ENCODE results near the gene ARHGAP15. TPM values are rescaled to one million over a fixed set of nuclear protein-coding genes. Genes with fewer than 3 reads are reported as not detected.

The ARHGAP15 gene
- total and polyA plus RNA-seq, 9 donors = 1.5 to 10.0 (median 2.6) TPM

DNA sequence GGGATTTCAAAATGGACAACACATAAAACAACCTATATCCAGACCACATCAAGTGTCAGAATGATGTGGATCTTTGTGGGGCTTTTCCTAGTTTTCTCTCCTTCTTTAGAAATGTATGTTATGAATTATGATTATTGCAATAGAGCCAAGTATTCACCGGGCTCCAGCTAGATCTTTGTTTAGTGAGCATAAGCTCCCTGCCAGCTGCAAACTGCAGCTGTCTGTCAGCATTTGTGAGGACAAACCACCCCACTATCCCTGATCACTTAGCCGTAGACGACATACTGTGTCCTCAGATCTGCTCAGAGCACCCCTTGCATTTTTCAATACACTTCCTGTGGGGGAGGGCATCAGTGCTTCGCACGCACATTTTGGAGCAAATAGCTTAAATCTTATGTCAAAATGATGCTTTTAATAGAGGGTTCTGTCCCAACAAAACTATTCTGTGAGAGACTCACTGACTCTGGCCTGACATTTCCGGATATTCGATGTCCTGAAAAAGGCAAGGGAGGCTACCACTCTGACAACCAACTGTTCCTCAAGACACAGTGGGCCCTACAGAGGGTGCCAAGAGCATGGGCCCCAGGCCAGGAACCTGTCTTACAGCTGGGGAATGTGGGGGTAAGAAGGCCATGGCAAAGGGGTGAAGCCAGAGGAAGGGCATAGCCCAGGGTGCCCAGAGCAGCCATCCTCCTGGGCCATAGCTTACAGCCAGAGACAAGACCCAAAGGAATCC, 346.0 kb downstream of the ARHGAP15 start:
- TF ChIP-seq POLR2A (IDR thresholded peaks at IDR 0.05) = no peak
- TF ChIP-seq, protein P1, sequence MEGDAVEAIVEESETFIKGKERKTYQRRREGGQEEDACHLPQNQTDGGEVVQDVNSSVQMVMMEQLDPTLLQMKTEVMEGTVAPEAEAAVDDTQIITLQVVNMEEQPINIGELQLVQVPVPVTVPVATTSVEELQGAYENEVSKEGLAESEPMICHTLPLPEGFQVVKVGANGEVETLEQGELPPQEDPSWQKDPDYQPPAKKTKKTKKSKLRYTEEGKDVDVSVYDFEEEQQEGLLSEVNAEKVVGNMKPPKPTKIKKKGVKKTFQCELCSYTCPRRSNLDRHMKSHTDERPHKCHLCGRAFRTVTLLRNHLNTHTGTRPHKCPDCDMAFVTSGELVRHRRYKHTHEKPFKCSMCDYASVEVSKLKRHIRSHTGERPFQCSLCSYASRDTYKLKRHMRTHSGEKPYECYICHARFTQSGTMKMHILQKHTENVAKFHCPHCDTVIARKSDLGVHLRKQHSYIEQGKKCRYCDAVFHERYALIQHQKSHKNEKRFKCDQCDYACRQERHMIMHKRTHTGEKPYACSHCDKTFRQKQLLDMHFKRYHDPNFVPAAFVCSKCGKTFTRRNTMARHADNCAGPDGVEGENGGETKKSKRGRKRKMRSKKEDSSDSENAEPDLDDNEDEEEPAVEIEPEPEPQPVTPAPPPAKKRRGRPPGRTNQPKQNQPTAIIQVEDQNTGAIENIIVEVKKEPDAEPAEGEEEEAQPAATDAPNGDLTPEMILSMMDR (IDR thresholded peaks at IDR 0.05) = no peak
- no peak for TF ChIP-seq EP300 (IDR thresholded peaks at IDR 0.05)
- H3K27me3 ChIP-seq = no peaks in the 10 kb centered on the region
- intact Hi-C loops (cut with DNase I) = no loop called here
- H3K9me3 ChIP-seq = no peaks in the 10 kb centered on the region
- no peak for DNase-seq
- WGBS, 3 donors = 63 to 84% (median 74%) methylated on average over 7 of the region's 7 CpGs
- H3K4me3 ChIP-seq = no peak overlapping the region
- no peaks in the 10 kb centered on the region for H3K4me1 ChIP-seq (ENCODE audit: insufficient read depth)
- H3K36me3 ChIP-seq = no peaks in the 10 kb centered on the region
- H3K27ac ChIP-seq = no peak overlapping the region

DNA sequence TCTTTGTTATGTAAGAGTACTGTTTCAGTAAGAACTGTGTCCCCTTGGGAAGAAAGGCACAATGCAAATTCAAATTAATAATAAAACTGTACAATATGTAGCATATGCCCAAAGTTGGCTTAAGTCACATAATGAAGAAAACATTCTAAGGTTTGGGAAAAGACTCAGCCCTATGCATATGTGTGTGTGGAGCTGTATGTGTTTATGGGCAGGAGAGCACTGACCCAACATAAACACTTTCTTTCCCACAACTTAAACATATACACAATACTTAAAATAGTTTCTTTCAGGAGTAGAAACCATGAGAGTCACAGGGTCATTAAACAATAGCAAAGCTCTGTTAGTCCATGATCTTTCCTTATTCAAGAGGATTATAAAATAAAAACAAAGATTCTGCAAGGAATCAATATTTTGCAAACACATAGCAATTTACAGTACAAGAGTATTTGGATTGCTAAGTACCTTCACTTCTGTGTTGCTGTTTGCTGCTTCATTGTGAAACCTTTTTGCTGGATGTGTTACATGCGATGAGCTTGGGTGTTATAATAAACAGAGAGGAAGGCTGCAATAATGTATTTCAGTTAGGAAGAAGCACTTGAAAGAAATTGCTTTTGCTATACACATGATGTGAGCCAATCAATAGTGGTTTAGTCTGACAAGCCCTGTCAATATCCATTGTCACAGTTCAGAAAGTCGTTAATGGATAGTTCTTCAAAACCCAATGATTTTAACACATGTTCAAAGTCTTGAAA, 347.3 kb downstream of the ARHGAP15 start:
- intact Hi-C loops (cut with DNase I) = no loop called here
- Histone ChIP-seq H3K9me3 (no peaks in the 10 kb centered on the region), H3K27me3 (no peaks in the 10 kb centered on the region), H3K27ac (no peak overlapping the region), H3K4me1 (ENCODE audit: insufficient read depth) (peaks cover 1% of the 10 kb centered on the region), H3K4me3 (no peak overlapping the region), H3K36me3 (no peaks in the 10 kb centered on the region)
- no peak for TF ChIP-seq POLR2A (IDR thresholded peaks at IDR 0.05)
- TF ChIP-seq, protein P1 (IDR thresholded peaks at IDR 0.05) = no peak
- no peak for DNase-seq
- 72 to 86% (median 83%) methylated on average over 2 of the region's 2 CpGs for WGBS, 3 donors

DNA sequence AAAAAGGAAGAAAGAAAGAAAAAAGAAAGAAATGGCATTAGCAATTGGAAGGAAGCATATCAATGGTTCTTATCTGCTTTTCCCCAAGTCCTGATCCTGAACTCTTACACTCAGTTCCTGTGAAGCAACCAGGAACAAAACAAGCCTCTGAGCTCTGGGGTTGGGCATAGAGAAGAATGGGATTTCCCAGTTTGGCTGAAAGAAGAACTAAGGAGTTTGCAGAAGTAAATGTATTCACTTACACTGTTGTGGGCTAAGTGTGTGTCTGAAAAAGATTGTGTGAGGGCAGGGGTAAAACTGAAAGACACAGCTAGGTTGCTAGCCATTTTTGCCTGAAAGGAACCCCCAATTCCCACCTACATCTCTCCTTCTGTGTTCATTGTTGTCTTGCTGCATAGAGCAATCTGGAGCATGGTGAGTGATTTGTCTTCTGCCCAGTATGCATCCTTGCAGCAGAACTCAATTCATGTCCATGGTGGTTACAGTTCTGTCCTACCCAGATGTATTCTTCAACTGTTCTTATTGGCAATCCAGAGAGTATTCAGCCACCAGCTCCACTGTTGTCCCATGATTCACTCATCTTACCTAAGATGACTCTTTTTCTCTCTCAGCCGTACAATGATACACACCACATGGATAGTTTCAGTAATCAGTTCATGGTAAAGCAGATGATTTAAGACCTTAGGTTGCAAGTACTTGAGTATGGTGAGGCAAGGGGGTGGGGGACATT, 348.7 kb downstream of the ARHGAP15 start:
- Histone ChIP-seq H3K36me3 (no peaks in the 10 kb centered on the region), H3K4me1 (ENCODE audit: insufficient read depth) (peaks cover 1% of the 10 kb centered on the region), H3K4me3 (no peak overlapping the region), H3K27ac (no peak overlapping the region), H3K9me3 (no peaks in the 10 kb centered on the region), H3K27me3 (no peaks in the 10 kb centered on the region)
- TF ChIP-seq POLR2A (IDR thresholded peaks at IDR 0.05) (no peak), EP300 (IDR thresholded peaks at IDR 0.05) (no peak)
- TF ChIP-seq, protein P1 (IDR thresholded peaks at IDR 0.05) = no peak
- no peak for DNase-seq
- 94 to 98% (median 96%) methylated on average over 1 of the region's 1 CpG for WGBS, 3 donors
- intact Hi-C loops (cut with DNase I) = no loop called here

DNA sequence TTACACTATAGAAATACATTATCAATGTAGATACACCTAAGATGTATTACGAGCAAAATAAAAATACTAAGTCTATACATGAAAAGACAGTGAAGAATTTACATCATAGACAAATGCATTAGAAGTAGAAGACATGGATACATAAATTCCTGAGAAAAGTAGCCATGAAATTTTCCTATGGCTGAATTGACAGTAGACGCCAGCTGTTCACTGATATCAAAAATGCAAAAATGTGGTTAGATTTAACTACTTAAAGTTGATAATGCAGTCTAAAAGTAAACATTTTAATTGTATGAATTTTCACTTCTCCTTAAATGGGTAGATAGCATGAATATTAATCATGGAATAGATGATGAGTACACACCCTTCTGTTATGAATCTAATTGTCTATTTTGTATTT, 350.9 kb downstream of the ARHGAP15 start:
- TF ChIP-seq POLR2A (IDR thresholded peaks at IDR 0.05) (no peak), EP300 (IDR thresholded peaks at IDR 0.05) (no peak)
- TF ChIP-seq, protein P1 (IDR thresholded peaks at IDR 0.05) = no peak
- no peak overlapping the region for H3K27ac ChIP-seq
- peaks cover 1% of the 10 kb centered on the region for H3K4me1 ChIP-seq (ENCODE audit: insufficient read depth)
- intact Hi-C loops (cut with DNase I) = no loop called here
- DNase-seq = no peak
- no peaks in the 10 kb centered on the region for H3K9me3 ChIP-seq
- 87 to 91% (median 90%) methylated on average over 2 of the region's 2 CpGs for WGBS, 3 donors
- no peaks in the 10 kb centered on the region for H3K36me3 ChIP-seq
- no peak overlapping the region for H3K4me3 ChIP-seq
- no peaks in the 10 kb centered on the region for H3K27me3 ChIP-seq
